D721Med (cell line): Measurements from ENCODE around the gene CCBE1.

Experiments
- DNase-seq: peaks from one replicate; pipeline ENCODE4 v3.0.0; 2011; ENCODE audit warnings: low spot score; ENCODE audit not compliant: insufficient read length
- FAIRE-seq: peaks from 2 replicates; lab custom pipeline; 2011; peaks lifted over from hg19 to GRCh38; lab: Jason Lieb, UNC
- CTCF ChIP-seq: IDR thresholded peaks from 2 replicates; pipeline ENCODE4 v1.5.1; 2012; ENCODE audit warnings: mild to moderate bottlenecking, control low read depth; ENCODE audit not compliant: insufficient read depth; ENCODE audit errors: missing control alignments

The CCBE1 gene

GRCh38 chr18:59665057-59666006, 31.9 kb downstream of the CCBE1 start:
- DNase-seq (no peak), FAIRE-seq (peak; percentile 80)
- TF ChIP-seq CTCF = no peak

- DNase-seq (no peak), FAIRE-seq (peak; percentile 16)
- no peak for TF ChIP-seq CTCF
These were observed 32.9 kb downstream of the CCBE1 start for GRCh38 chr18:59664329-59664728.

- DNase-seq (no peak), FAIRE-seq (peak; percentile 90)
- no peak for TF ChIP-seq CTCF
These were observed 34.1 kb downstream of the CCBE1 start for GRCh38 chr18:59663096-59663495.

- TF ChIP-seq CTCF = no peak
- DNase-seq (no peak), FAIRE-seq (peak; percentile 96)
These were observed 35.1 kb downstream of the CCBE1 start for GRCh38 chr18:59661891-59662701.

GRCh38 chr18:59660786-59661743, 36.2 kb downstream of the CCBE1 start:
- TF ChIP-seq CTCF = no peak
- FAIRE-seq (peak; percentile 61), DNase-seq (no peak)

- no peak for DNase-seq
- FAIRE-seq = peak; percentile 90
- no peak for TF ChIP-seq CTCF
These were observed 36.9 kb downstream of the CCBE1 start for GRCh38 chr18:59660366-59660765.
